Activated CD4-positive, alpha-beta T cell treated with anti-CD3 and anti-CD28 coated beads, Interleukin-2, amount 50 U/mL, for 24 hours (primary cell): Measurements from ENCODE around the gene KHDC1L.
"Not testable (repeated sequence)": the region's sequence is repeated elsewhere in the genome, so short reads cannot be mapped to it uniquely, and the experiment has no call there.

Source experiments
- DNase-seq, 2 donors: peaks; one replicate each; pipeline ENCODE4 v3.0.0-alpha.2; 2020; ENCODE audit warnings: low read depth in 1 of 2, low spot score in 1 of 2

The KHDC1L gene

GRCh38 chr6:73225396-73225795, at the start of gene KHDC1L:
Gene KHDC1L, minus strand, starts transcription at chr6:73225496. Its CDS starts 88 bp downstream, at chr6:73225408.
- no peak for DNase-seq

DNA sequence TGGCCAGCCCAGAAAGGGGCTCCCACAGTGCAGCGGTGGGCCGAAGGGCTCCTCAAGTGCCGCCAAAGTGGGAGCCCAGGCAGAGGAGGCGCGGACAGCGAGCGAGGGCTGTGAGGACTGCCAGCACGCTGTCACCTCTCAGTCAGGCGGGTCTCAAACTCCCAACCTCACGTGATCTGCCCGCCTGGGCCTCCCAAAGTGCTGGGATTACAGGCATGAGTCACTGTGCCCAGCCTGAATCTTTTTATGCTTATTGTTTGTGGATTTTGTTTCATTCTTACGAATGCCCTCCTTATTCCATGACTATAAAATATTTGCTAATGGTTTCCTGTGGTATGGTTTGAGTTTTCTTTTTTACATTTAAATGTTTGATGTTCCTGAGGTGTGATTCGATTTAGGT, 44.0 kb upstream of the KHDC1L start:
- not testable (repeated sequence) for DNase-seq

GRCh38 chr6:73268896-73269295, 43.6 kb upstream of the KHDC1L start:
- not testable (repeated sequence) for DNase-seq

DNA sequence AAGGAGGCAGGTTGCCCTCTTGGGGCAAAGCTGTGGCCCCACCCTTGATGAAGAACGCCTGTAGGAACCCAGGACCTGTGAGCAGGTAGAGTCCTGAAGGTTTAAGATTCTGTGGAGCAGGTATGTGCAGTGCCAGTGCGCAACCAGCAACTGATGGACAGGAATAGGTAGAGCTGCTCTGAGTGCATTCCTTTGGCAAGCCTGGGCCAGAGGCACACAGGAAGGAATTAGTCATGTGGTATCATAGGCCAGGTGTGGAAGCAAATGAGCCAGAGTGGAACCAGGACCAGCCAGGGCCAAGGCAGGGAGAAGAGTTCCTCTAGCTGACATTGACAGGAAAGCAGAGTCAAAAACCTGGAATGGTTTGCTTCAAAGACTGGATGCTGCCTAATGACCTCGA, 39.1 kb upstream of the KHDC1L start:
- no peak for DNase-seq

DNA sequence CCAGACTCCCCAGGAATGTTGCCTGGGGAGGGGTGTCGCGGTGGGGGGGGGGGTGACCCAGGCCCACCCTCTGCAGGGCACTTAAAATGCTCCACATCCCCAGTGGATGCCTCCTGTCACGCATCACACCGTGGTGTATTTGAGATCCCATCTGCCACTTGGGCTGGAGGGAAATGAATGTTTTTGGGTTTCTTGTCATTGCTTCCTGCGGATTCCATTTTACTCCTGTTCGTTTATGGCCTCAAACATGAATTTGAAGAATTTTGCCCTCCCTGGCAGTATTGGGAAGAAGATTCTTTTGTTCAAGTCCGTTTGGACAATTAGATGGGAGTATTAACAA, 38.2 kb upstream of the KHDC1L start:
- DNase-seq = no peak

- peak; percentile 29 to 32 for DNase-seq
Measured at GRCh38 chr6:73262671-73263569, 37.6 kb upstream of the KHDC1L start, which contains the start of gene KHDC1. Gene KHDC1, minus strand, starts transcription at chr6:73263196. Its CDS starts 20,679 bp downstream, at chr6:73242517.

- DNase-seq = no peak
Measured at GRCh38 chr6:73258721-73259120, 33.4 kb upstream of the KHDC1L start.

- not testable (repeated sequence) for DNase-seq
Measured at GRCh38 chr6:73254323-73254722, 29.0 kb upstream of the KHDC1L start.

GRCh38 chr6:73252703-73253102, 27.4 kb upstream of the KHDC1L start:
- no peak for DNase-seq

DNA sequence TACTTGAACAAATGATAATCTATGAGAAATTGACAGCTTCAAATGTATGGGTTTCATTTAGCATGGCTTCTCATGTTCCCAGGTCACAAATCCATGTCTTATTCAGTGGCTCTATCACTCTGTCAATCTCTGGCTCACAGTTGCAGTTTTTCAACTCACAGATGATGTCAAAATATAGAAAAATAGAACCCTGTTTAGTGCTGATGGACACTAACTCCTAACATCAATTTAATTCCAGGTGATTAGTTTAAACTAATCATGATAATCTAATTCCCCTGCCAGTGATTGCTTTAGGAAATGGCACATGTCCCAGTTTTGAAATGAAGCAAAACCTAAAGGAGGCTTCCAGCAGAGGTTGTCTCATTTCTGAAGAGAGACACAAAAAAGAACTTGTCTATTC, 24.7 kb upstream of the KHDC1L start:
- no peak for DNase-seq

DNA sequence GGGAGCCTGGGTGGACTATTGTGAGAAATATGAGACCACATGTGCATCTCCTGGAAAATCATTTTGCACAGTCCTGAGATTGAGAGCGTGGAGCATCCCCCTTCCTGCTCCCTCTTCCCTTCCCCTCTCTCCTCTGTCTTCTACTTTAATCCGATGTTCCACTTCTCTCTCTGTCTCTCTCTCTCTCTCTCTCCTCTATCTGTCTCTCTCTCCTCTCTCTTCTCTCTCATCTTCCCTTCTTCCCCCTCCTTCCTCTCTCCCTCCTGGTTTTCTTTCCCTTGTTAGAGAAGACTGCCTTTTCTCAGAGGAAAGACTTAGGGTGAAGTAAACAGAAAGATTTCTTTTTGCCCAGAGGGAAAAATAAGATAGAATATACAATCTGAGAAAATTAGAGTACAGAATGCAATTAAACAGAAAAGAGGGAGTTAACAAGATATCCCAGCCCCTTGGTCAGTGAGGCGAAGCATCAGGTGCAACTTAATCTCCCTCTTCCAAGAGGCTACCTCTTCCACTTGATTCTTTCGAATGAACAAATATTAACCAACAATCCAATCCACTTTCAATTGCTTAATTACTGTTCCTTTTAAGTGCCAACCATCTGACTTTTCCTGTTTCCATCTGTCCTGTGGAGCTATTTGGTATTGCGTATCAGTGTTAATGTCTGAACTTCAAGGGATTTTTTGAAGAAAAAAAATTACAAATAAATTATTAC, 23.1 kb upstream of the KHDC1L start:
- no peak for DNase-seq

DNA sequence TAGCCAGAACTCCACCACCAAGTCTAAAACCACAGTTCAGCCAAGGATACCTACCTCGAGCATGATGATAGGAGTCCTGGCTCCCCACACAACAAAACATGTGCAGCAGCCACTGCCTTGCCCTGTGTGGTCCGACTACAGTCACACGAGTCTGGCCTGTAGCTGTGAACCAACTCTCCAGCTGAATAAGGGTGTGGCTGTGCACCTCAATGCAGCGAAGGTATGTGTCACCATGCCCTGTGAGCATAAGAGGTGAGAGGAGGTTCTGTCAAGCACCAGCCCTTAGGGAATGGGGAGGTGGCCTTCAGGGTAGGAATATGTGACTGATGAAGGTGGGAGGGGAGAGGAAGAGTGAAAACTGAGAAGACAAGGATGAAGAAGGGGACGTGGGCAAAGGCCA, 16.7 kb upstream of the KHDC1L start:
- DNase-seq = no peak

GRCh38 chr6:73240730-73241129, 15.4 kb upstream of the KHDC1L start:
- DNase-seq = no peak

DNA sequence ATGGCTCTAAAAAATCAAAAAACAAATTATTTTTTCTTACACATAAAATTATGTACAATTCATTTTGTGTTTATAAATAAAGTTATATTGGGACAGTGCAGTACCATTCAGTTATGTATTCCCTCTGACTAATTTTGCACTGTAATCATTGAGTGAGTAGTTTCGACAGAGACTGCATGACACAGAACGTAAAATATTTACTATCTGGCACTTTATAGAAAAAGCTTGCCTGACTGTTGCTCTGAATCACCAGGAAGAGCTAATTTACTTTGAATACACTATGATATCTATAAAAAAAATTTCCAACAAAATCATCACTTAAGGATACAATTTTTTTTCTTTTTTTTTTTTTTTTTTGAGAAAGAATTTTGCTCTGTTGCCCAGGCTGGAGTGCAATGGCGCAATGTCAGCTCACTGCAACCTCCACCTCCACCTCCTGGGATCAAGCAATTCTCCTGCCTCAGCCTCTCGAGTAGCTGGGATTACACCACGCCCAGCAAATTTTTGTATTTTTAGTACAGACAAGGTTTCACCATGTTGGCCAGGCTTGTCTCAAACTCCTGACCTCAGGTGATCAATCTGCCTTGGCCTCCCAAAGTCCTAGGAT, 11.0 kb upstream of the KHDC1L start:
- no peak for DNase-seq

- no peak for DNase-seq
Measured at GRCh38 chr6:73234733-73235132, 9.4 kb upstream of the KHDC1L start.

GRCh38 chr6:73233971-73234370, 8.7 kb upstream of the KHDC1L start:
- DNase-seq = not testable (repeated sequence)

DNA sequence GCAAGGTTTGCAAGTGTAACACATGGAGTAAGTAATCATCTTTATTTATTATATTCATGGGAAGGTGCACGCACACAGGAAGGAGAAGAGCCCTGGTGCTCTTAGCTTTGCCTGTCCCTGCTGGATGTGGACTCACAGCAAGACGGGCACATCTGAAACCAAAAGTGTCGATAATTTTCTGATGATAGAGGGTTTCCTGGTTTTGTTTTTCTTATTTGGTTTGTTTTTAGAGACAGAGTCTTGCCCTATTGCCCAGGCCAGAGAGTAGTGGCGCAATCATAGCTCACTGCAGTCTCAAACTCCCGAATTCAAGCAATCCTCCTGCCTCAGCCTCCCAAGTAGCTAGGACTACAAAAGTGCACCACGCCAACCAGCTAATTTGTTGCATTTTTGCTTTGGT, 7.8 kb upstream of the KHDC1L start:
- no peak for DNase-seq

GRCh38 chr6:73231986-73232391, 6.7 kb upstream of the KHDC1L start:
- DNase-seq = no peak

GRCh38 chr6:73227606-73228255, 2.4 kb upstream of the KHDC1L start:
- DNase-seq = no peak

- DNase-seq = no peak
Measured at GRCh38 chr6:73216859-73217258, 8.4 kb downstream of the KHDC1L start.

DNA sequence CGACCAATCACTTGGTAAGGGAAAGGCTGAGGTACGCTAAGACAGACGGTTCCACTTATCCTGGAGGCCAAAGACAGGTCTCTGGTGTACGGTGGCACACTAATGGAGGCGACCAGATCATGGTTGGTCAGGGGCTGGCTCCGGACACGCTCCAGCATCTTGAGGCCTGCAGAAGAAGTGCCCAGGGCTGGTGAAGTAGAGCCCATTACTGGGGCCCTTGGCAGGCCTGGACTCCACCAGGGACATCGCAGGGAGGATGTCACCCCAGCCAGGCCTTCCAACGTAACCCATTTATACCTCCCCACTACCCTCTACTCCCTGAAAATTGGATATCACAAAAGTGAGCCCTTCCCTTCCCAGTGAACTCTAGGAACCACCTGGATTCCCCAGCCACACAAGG, 16.2 kb downstream of the KHDC1L start:
- no peak for DNase-seq
